Transverse colon (tissue), 3 donors: Measurements from ENCODE around the gene FGF22.

Experiments
- CTCF ChIP-seq, 5 experiments: fragments of 200-600 bp in 3 of 5; fragments of 450-650 bp in 2 of 5; sonication (generic) in 3 of 5; IDR thresholded peaks; 1 replicate in 2 of 5; 2 replicates in 3 of 5; pipeline ENCODE4 v1.5.1; 2016 to 2017; ENCODE audit warnings: antibody characterized with exemption in 5 of 5, inconsistent platforms in 3 of 5, mild to moderate bottlenecking in 2 of 5, moderate library complexity in 1 of 5
- EP300 ChIP-seq: sonication (generic); formaldehyde crosslinking; IDR thresholded peaks from one replicate; pipeline ENCODE4 v1.6.1; 2017; ENCODE audit warnings: antibody characterized with exemption, low read depth
- POLR2A ChIP-seq: fragments of 450-650 bp; IDR thresholded peaks from one replicate; pipeline ENCODE4 v1.6.1; 2016; ENCODE audit warnings: antibody characterized with exemption, mild to moderate bottlenecking, moderate library complexity

GRCh38 chr19:681029-682019, 41.6 kb downstream of the FGF22 start:
- no peak for TF ChIP-seq CTCF (IDR thresholded peaks at IDR 0.05)
- no peak for TF ChIP-seq POLR2A
- TF ChIP-seq EP300 = no peak
